GM12874 (cell line): ENCODE data around the gene MXRA7.

Experiments used
- CTCF ChIP-seq: IDR thresholded peaks from 2 replicates; pipeline ENCODE4 v1.5.1; 2011; ENCODE audit warnings: low read depth, mild to moderate bottlenecking, control low read depth, low read length, moderate library complexity; ENCODE audit not compliant: insufficient read depth

Gene MXRA7

GRCh38 chr17:76748657-76749056, 37.9 kb upstream of the MXRA7 start:
- no peak for TF ChIP-seq CTCF

GRCh38 chr17:76747716-76748363, 37.1 kb upstream of the MXRA7 start:
- TF ChIP-seq CTCF, result no peak

GRCh38 chr17:76744747-76745146, 34.0 kb upstream of the MXRA7 start:
- no peak for TF ChIP-seq CTCF

GRCh38 chr17:76742958-76743357, 32.2 kb upstream of the MXRA7 start:
- TF ChIP-seq CTCF, result no peak

- TF ChIP-seq CTCF, result no peak
Observed at GRCh38 chr17:76740329-76741118, 29.8 kb upstream of the MXRA7 start.

- TF ChIP-seq CTCF, result no peak
Observed at GRCh38 chr17:76738468-76738850, 27.7 kb upstream of the MXRA7 start.

GRCh38 chr17:76737676-76738467, 27.1 kb upstream of the MXRA7 start, which contains the start of gene MFSD11:
TSS of gene MFSD11 (plus strand) at chr17:76738119. CDS start at chr17:76738353, 234 bp downstream.
- TF ChIP-seq CTCF, result no peak
